Measurements from ENCODE around the gene SMARCA5.

The SMARCA5 gene

DNA sequence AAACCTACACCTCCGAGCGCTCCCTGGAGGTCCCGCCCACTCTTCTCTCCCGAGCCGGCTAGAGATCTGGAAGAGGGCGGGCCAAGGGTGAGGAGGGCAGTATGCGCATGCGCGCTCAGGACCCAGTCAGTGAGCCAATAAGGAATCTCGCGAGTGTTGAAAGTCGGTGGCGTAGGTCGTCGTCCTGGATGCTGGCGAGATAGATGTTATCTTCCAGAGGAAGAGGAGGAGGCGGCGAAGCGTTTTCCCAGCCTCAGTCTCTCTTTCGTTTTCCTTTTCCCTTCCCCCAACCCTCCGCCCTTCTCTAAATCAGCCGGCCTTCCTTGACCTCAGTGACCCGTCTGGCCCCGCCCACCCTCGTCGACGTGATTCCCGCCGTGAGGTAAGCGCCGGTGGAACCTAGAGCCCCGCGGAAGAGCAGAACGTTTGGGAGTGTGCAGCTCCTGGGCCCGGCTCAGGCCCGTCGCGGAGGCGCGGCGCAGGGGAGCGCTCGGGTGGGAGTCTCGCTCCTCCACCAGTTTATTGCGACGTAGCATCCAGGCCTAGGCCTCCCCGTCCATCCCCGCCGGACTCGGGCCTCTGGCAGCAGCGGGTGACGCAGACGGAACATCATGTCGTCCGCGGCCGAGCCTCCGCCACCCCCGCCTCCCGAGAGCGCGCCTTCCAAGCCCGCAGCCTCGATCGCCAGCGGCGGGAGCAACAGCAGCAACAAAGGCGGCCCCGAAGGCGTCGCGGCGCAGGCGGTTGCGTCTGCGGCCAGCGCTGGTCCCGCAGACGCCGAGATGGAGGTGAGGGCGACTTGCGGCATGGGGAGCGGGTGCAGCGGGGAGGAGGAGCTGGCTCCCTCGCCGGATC, at the start of gene SMARCA5:
TSS of gene SMARCA5 (plus strand) at position 389 of the 855 bp plus-strand sequence. CDS start at position 612, 223 bp downstream.
- peaks cover 7 to 12% (median 10%) of the 10 kb centered on the region in 3 donors for H3K36me3 ChIP-seq

GRCh38 chr4:143473334-143474126, 40.0 kb upstream of the SMARCA5 start:
- Histone ChIP-seq H3K27me3 (no peaks in the 10 kb centered on the region), H3K9me3 (no peaks in the 10 kb centered on the region), H3K4me3 (no peak overlapping the region), H3K27ac (no peak overlapping the region), H3K36me3 (peaks cover 15 to 36% (median 24%) of the 10 kb centered on the region in 3 donors), H3K4me1 (no peaks in the 10 kb centered on the region)
- no peak for DNase-seq
- TF ChIP-seq, protein P1, sequence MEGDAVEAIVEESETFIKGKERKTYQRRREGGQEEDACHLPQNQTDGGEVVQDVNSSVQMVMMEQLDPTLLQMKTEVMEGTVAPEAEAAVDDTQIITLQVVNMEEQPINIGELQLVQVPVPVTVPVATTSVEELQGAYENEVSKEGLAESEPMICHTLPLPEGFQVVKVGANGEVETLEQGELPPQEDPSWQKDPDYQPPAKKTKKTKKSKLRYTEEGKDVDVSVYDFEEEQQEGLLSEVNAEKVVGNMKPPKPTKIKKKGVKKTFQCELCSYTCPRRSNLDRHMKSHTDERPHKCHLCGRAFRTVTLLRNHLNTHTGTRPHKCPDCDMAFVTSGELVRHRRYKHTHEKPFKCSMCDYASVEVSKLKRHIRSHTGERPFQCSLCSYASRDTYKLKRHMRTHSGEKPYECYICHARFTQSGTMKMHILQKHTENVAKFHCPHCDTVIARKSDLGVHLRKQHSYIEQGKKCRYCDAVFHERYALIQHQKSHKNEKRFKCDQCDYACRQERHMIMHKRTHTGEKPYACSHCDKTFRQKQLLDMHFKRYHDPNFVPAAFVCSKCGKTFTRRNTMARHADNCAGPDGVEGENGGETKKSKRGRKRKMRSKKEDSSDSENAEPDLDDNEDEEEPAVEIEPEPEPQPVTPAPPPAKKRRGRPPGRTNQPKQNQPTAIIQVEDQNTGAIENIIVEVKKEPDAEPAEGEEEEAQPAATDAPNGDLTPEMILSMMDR (IDR thresholded peaks at IDR 0.05): no peak
- intact Hi-C loops (cut with DNase I; ENCODE audit: low total_unique reads): no loop called here

More for the DNA sequence above, at the start of gene SMARCA5:
- intact Hi-C loops (cut with DNase I; ENCODE audit: low total_unique reads): no loop called here
- Histone ChIP-seq H3K9me3 (no peaks in the 10 kb centered on the region), H3K4me1 (peaks cover 0 to 41% (median 11%) of the 10 kb centered on the region in 4 donors), H3K27ac (peak within 1 kb of the TSS; percentile 97 to 98), H3K4me3 (peak within 1 kb of the TSS; percentile 80 to 92), H3K27me3 (no peaks in the 10 kb centered on the region)
- TF ChIP-seq, protein P1 (IDR thresholded peaks at IDR 0.05): no peak
- peak; percentile 97 to 98 for DNase-seq

GRCh38 chr4:143477487-143477886, 36.0 kb upstream of the SMARCA5 start:
- H3K4me1 ChIP-seq: no peaks in the 10 kb centered on the region
- no peaks in the 10 kb centered on the region for H3K27me3 ChIP-seq
- H3K27ac ChIP-seq: no peak overlapping the region
- TF ChIP-seq, protein P1 (IDR thresholded peaks at IDR 0.05): no peak
- H3K36me3 ChIP-seq: peaks cover 0 to 8% (median 6%) of the 10 kb centered on the region in 3 donors
- DNase-seq: no peak
- H3K4me3 ChIP-seq: no peak overlapping the region
- intact Hi-C loops (cut with DNase I; ENCODE audit: low total_unique reads): no loop called here
- no peaks in the 10 kb centered on the region for H3K9me3 ChIP-seq

GRCh38 chr4:143481361-143481760, 32.1 kb upstream of the SMARCA5 start:
- Histone ChIP-seq H3K36me3 (peaks cover 0 to 4% (median 0%) of the 10 kb centered on the region in 3 donors), H3K4me3 (no peak overlapping the region), H3K4me1 (no peaks in the 10 kb centered on the region), H3K27me3 (no peaks in the 10 kb centered on the region), H3K27ac (no peak overlapping the region), H3K9me3 (no peaks in the 10 kb centered on the region)
- TF ChIP-seq, protein P1 (IDR thresholded peaks at IDR 0.05): no peak
- DNase-seq: no peak
- intact Hi-C loops (cut with DNase I; ENCODE audit: low total_unique reads): loop anchor here (5.0 to 10.0 kb wide), 2 partner anchors 147 to 279 kb away; partner anchors contain the start of gene GAB1

DNA sequence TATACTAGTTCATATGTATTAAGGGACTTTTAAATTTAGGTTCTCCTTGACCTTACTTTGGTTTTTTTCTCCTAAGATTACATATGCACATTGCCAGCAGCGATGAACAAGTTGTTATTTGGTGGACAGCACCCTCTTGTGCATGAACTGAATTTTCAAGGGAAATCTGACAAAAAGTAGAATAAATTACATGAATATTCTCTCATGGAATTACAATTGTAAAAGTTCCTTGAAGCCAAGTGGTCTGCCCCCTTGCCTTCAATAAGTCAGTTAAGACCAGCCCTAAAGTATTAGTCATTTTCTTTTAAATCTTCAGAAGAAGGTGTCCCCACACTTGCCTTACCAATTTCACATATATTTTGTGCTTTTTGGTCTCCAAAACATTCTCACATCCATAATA, 30.7 kb upstream of the SMARCA5 start:
- no peak for DNase-seq
- intact Hi-C loops (cut with DNase I; ENCODE audit: low total_unique reads): loop anchor here (5.0 to 10.0 kb wide), 2 partner anchors 148 to 281 kb away; partner anchors contain the start of gene GAB1
- Histone ChIP-seq H3K4me1 (no peaks in the 10 kb centered on the region), H3K9me3 (no peaks in the 10 kb centered on the region), H3K27me3 (no peaks in the 10 kb centered on the region), H3K36me3 (no peaks in the 10 kb centered on the region), H3K4me3 (no peak overlapping the region), H3K27ac (no peak overlapping the region)
- TF ChIP-seq, protein P1 (IDR thresholded peaks at IDR 0.05): peak; percentile 66 to 71

All from tibial artery (tissue), 4 donors.